SH-SY5Y (cell line): Measurements from ENCODE around the gene MOCS2.

ENCODE experiments used
- GATA2 ChIP-seq: IDR thresholded peaks from 2 replicates; pipeline ENCODE4 v1.6.1; 2011; ENCODE audit warnings: mild to moderate bottlenecking, low read depth, low read length
- GATA3 ChIP-seq: IDR thresholded peaks from 2 replicates; pipeline ENCODE4 v1.6.1; 2011; ENCODE audit warnings: low read depth, mild to moderate bottlenecking, low read length, moderate library complexity

GRCh38 chr5:53123702-53124101 is 14.1 kb upstream of the MOCS2 start:
- TF ChIP-seq GATA2 (no peak), GATA3 (no peak)
